Adipose tissue (tissue), 3 donors: ENCODE measurements around the gene SLC30A5. TPM values are rescaled to one million over a fixed set of nuclear protein-coding genes. Genes with fewer than 3 reads are reported as not detected.
"Not testable (repeated sequence)": the region's sequence is repeated elsewhere in the genome, so short reads cannot be mapped to it uniquely, and the experiment has no call there.

Source experiments
- H3K27ac ChIP-seq: one replicate; pipeline ENCODE4 v1.5.1; 2013; ENCODE audit warnings: low read depth, low read length
- WGBS, 3 donors: extraction: QIAGEN DNeasy Blood & Tissue Kit; methylation state at CpG; one replicate each; pipeline ENCODE4 v1.1.7; 2013; 5-methylcytosine and 5-hydroxymethylcytosine counted together
- polyA plus RNA-seq, 3 donors: library from polyadenylated mRNA; stranded (reverse); fragments of 200-250 nt; gene quantifications; one replicate each; pipeline ENCODE4 v1.2.3, GENCODE V29; 2013
- donor health status: healthy with polysubstance abuse.
- donor health status: Bipolar disorder and iron deficiency.
- donor health status: healthy.

SLC30A5 gene
- polyA plus RNA-seq, 3 donors, result 17.2 to 26.3 (median 21.0) TPM

GRCh38 chr5:69092969-69093368 is 845 bp upstream of the SLC30A5 start:
- 83 to 90% (median 87%) methylated on average over 6 of the region's 6 CpGs for WGBS, 3 donors
- H3K27ac ChIP-seq, result no peak overlapping the region

GRCh38 chr5:69099302-69099701 is 5.5 kb downstream of the SLC30A5 start:
- H3K27ac ChIP-seq, result no peak overlapping the region
- WGBS, 3 donors, result 67 to 83% (median 79%) methylated on average over 3 of the region's 3 CpGs

- no peak overlapping the region for H3K27ac ChIP-seq
- 65 to 83% (median 78%) methylated on average over 3 of the region's 3 CpGs for WGBS, 3 donors
Measured at GRCh38 chr5:69103521-69103920, 9.7 kb downstream of the SLC30A5 start.

GRCh38 chr5:69105996-69106906 is 12.4 kb downstream of the SLC30A5 start:
- WGBS, 3 donors, result 63 to 84% (median 82%) methylated on average over 4 of the region's 4 CpGs
- no peak overlapping the region for H3K27ac ChIP-seq

- 96 to 98% (median 97%) methylated on average over 7 of the region's 7 CpGs for WGBS, 3 donors
- not testable (repeated sequence) for H3K27ac ChIP-seq
Measured at GRCh38 chr5:69108367-69108766, 14.6 kb downstream of the SLC30A5 start.

- WGBS, 3 donors, result 85 to 92% (median 89%) methylated on average over 1 of the region's 1 CpG
- no peak overlapping the region for H3K27ac ChIP-seq
Measured at GRCh38 chr5:69113851-69114250, 20.0 kb downstream of the SLC30A5 start.

- H3K27ac ChIP-seq, result no peak overlapping the region
- WGBS, 3 donors, result 89 to 96% (median 94%) methylated on average over 3 of the region's 3 CpGs
Measured at GRCh38 chr5:69115526-69115925, 21.7 kb downstream of the SLC30A5 start.

GRCh38 chr5:69129413-69129812 is 35.6 kb downstream of the SLC30A5 start:
- no peak overlapping the region for H3K27ac ChIP-seq

- H3K27ac ChIP-seq, result no peak overlapping the region
- 61 to 70% (median 70%) methylated on average over 2 of the region's 2 CpGs for WGBS, 3 donors
Measured at GRCh38 chr5:69130241-69130640, 36.4 kb downstream of the SLC30A5 start.

- no peak overlapping the region for H3K27ac ChIP-seq
Measured at GRCh38 chr5:69131304-69131703, 37.5 kb downstream of the SLC30A5 start.

- H3K27ac ChIP-seq, result no peak overlapping the region
- 65 to 92% (median 68%) methylated on average over 7 of the region's 7 CpGs for WGBS, 3 donors
Measured at GRCh38 chr5:69134126-69134525, 40.3 kb downstream of the SLC30A5 start.

GRCh38 chr5:69136293-69136692 is 42.5 kb downstream of the SLC30A5 start:
- no peak overlapping the region for H3K27ac ChIP-seq
- 84 to 93% (median 92%) methylated on average over 3 of the region's 3 CpGs for WGBS, 3 donors

GRCh38 chr5:69137208-69137607 is 43.4 kb downstream of the SLC30A5 start:
- WGBS, 3 donors, result 89 to 94% (median 93%) methylated on average over 1 of the region's 1 CpG
- not testable (repeated sequence) for H3K27ac ChIP-seq

- 95 to 98% (median 98%) methylated on average over 5 of the region's 5 CpGs for WGBS, 3 donors
- H3K27ac ChIP-seq, result no peak overlapping the region
Measured at GRCh38 chr5:69137807-69138206, 44.0 kb downstream of the SLC30A5 start.

GRCh38 chr5:69138766-69139165 is 45.0 kb downstream of the SLC30A5 start:
- WGBS, 3 donors, result 86 to 89% (median 88%) methylated on average over 1 of the region's 1 CpG
- H3K27ac ChIP-seq, result no peak overlapping the region

GRCh38 chr5:69140239-69140638 is 46.4 kb downstream of the SLC30A5 start:
- H3K27ac ChIP-seq, result not testable (repeated sequence)
- WGBS, 3 donors, result 91 to 94% (median 93%) methylated on average over 4 of the region's 4 CpGs

GRCh38 chr5:69140827-69141226 is 47.0 kb downstream of the SLC30A5 start:
- no peak overlapping the region for H3K27ac ChIP-seq
- 55 to 94% (median 88%) methylated on average over 1 of the region's 1 CpG for WGBS, 3 donors

GRCh38 chr5:69148576-69148975 is 54.8 kb downstream of the SLC30A5 start:
- H3K27ac ChIP-seq, result not testable (repeated sequence)
- 92 to 97% (median 95%) methylated on average over 7 of the region's 7 CpGs for WGBS, 3 donors

GRCh38 chr5:69148981-69149675 is 55.3 kb downstream of the SLC30A5 start:
- no peak overlapping the region for H3K27ac ChIP-seq
- WGBS, 3 donors, result 91 to 94% (median 93%) methylated on average over 2 of the region's 2 CpGs

GRCh38 chr5:69149676-69150010 is 55.8 kb downstream of the SLC30A5 start:
- WGBS, 3 donors, result 84 to 96% (median 91%) methylated on average over 5 of the region's 5 CpGs
- no peak overlapping the region for H3K27ac ChIP-seq
